HCT116 (cell line): Measurements from ENCODE around the gene TNFSF8. TPM values are rescaled to one million over a fixed set of nuclear protein-coding genes. Genes with fewer than 3 reads are reported as not detected.

ENCODE experiments used
- ATAC-seq: fragments of 200-7000 bp; cut with Tn5 transposase; 2 replicates; pipeline ENCODE4 v1.9.1; 2020; ENCODE audit warnings: mild to moderate bottlenecking, moderate library complexity
- BruUV-seq: library from RNA; stranded (reverse); fragments of 400-500 nt; replicated peaks from 2 replicates; lab custom pipeline; 2021; lab: Mats Ljungman, UMichigan
- CTCF ChIA-PET: fragments of 300-600 bp; sonication (Branson Sonifier 250); formaldehyde crosslinking; loops from one replicate; lab custom pipeline; 2021; ENCODE audit warnings: antibody characterized with exemption; lab: Charles Lee
- POLR2A ChIA-PET: fragments of 300-600, 350-600 bp; sonication (Branson Sonifier 250); formaldehyde crosslinking; loops from one replicate; lab custom pipeline; 2021; ENCODE audit warnings: antibody characterized with exemption; lab: Charles Lee
- RAD21 ChIA-PET, 2 experiments: fragments of 300-600 bp; sonication (Branson Sonifier 250); formaldehyde crosslinking; loops; one replicate each; lab custom pipeline; 2023; ENCODE audit warnings: low total read pairs in 2 of 2; ENCODE audit not compliant: uncharacterized antibody in 2 of 2, unreplicated experiment in 2 of 2, low non-redundant PET in 1 of 2; lab: Charles Lee
- DNase-seq: peaks from one replicate; pipeline ENCODE4 v3.0.0-alpha.2; 2010; ENCODE audit warnings: low read depth, low spot score
- H2AFZ ChIP-seq: fragments of 200-600 bp; shearing (Covaris generic), sonication (generic); 2 replicates; pipeline ENCODE4 v1.6.1; 2017; ENCODE audit warnings: low read depth, mixed run types, mixed read lengths, antibody characterized with exemption, low read length; ENCODE audit not compliant: poor library complexity, severe bottlenecking
- H3K27ac ChIP-seq: 2 replicates; pipeline ENCODE4 v1.5.1; 2012; ENCODE audit warnings: low read depth, low read length
- H3K27me3 ChIP-seq: fragments of 200-600 bp; sonication (generic); 2 replicates; pipeline ENCODE4 v1.6.1; 2016; ENCODE audit warnings: mixed run types, low read length, mixed read lengths; ENCODE audit not compliant: insufficient read depth
- H3K36me3 ChIP-seq, 2 experiments: fragments of 200-500 bp in 1 of 2; fragments of 200-600 bp in 1 of 2; sonication (Bioruptor generic) in 1 of 2; sonication (generic) in 1 of 2; 2 replicates each; pipeline versions ENCODE4 v1.5.1 to v1.6.1; 2014 to 2016; ENCODE audit warnings: low read length in 2 of 2, inconsistent platforms in 1 of 2, mixed read lengths in 1 of 2, mixed run types in 1 of 2; ENCODE audit not compliant: insufficient read depth in 2 of 2, control insufficient read depth in 1 of 2
- H3K4me1 ChIP-seq, 2 experiments: fragments of 200-600 bp in 1 of 2; sonication (generic) in 1 of 2; 2 replicates each; pipeline versions ENCODE4 v1.5.1 to v1.6.1; 2012 to 2017; ENCODE audit warnings: low read length in 2 of 2, inconsistent platforms in 1 of 2, mild to moderate bottlenecking in 1 of 2, mixed read lengths in 1 of 2, mixed run types in 1 of 2, moderate library complexity in 1 of 2; ENCODE audit not compliant: insufficient read depth in 2 of 2, control insufficient read depth in 1 of 2
- H3K4me2 ChIP-seq: fragments of 200-600 bp; sonication (generic); 2 replicates; pipeline ENCODE4 v1.6.1; 2017; ENCODE audit warnings: mixed run types, low read length, mixed read lengths
- H3K4me3 ChIP-seq, 2 experiments: fragments of 200-600 bp in 1 of 2; sonication (generic) in 1 of 2; replicated peaks in 1 of 2; 2 replicates each; pipeline ENCODE4 v1.5.1; 2011 to 2016; ENCODE audit warnings: low read length in 2 of 2, control low read depth in 1 of 2, low read depth in 1 of 2, mild to moderate bottlenecking in 1 of 2, mixed read lengths in 1 of 2, mixed run types in 1 of 2
- H3K79me2 ChIP-seq: fragments of 200-600 bp; sonication (generic); 2 replicates; pipeline ENCODE4 v1.6.1; 2017; ENCODE audit warnings: mild to moderate bottlenecking, mixed run types, low read length, moderate library complexity, mixed read lengths; ENCODE audit not compliant: insufficient read depth
- H3K9ac ChIP-seq: fragments of 200-600 bp; sonication (generic); 2 replicates; pipeline ENCODE4 v1.6.1; 2016; ENCODE audit warnings: low read length, mixed read lengths
- H3K9me2 ChIP-seq: fragments of 200-600 bp; sonication (generic), shearing (Covaris generic); 2 replicates; pipeline ENCODE4 v1.6.1; 2017; ENCODE audit warnings: mixed run types, mild to moderate bottlenecking, moderate library complexity; ENCODE audit not compliant: insufficient read depth
- H3K9me3 ChIP-seq, 2 experiments: fragments of 200-500 bp in 1 of 2; fragments of 200-600 bp in 1 of 2; sonication (Bioruptor generic) in 1 of 2; sonication (generic) in 1 of 2; 2 replicates each; pipeline ENCODE4 v1.6.1; 2014 to 2017; ENCODE audit warnings: low read length in 2 of 2, mixed read lengths in 2 of 2, inconsistent platforms in 1 of 2, low read depth in 1 of 2, mild to moderate bottlenecking in 1 of 2, mixed run types in 1 of 2, moderate library complexity in 1 of 2; ENCODE audit not compliant: control insufficient read depth in 1 of 2, insufficient read depth in 1 of 2
- H4K20me1 ChIP-seq: fragments of 200-600 bp; sonication (generic), shearing (Covaris generic); 2 replicates; pipeline ENCODE4 v1.6.1; 2017; ENCODE audit warnings: mixed run types, mild to moderate bottlenecking, moderate library complexity; ENCODE audit not compliant: insufficient read depth
- ATF3 ChIP-seq: IDR thresholded peaks from 2 replicates; pipeline ENCODE4 v1.6.1; 2012
- CEBPB ChIP-seq: IDR thresholded peaks from 2 replicates; pipeline ENCODE4 v1.6.1; 2012; ENCODE audit warnings: low read depth
- EGR1 ChIP-seq: IDR thresholded peaks from 2 replicates; pipeline ENCODE4 v1.6.1; 2012; ENCODE audit warnings: low read depth
- ELF1 ChIP-seq: IDR thresholded peaks from 2 replicates; pipeline ENCODE4 v1.6.1; 2012; ENCODE audit warnings: low read depth, borderline replicate concordance
- EZH2phosphoT487 ChIP-seq: fragments of 200-600 bp; IDR thresholded peaks from 2 replicates; pipeline ENCODE4 v1.6.1; 2018; ENCODE audit warnings: antibody characterized with exemption, borderline replicate concordance
- FOSL1 ChIP-seq: IDR thresholded peaks from 2 replicates; pipeline ENCODE4 v1.6.1; 2012; ENCODE audit warnings: low read depth
- JUND ChIP-seq: IDR thresholded peaks from 2 replicates; pipeline ENCODE4 v1.6.1; 2012
- POLR2A ChIP-seq: IDR thresholded peaks from 2 replicates; pipeline ENCODE4 v1.7.0; 2011; ENCODE audit warnings: borderline replicate concordance; ENCODE audit not compliant: insufficient read depth, insufficient read length; ENCODE audit errors: extremely low read depth
- POLR2AphosphoS5 ChIP-seq: IDR thresholded peaks from 2 replicates; pipeline ENCODE4 v1.6.1; 2011; ENCODE audit warnings: mild to moderate bottlenecking, low read depth, low read length, moderate library complexity
- SIN3A ChIP-seq: IDR thresholded peaks from 2 replicates; pipeline ENCODE4 v1.6.1; 2012; ENCODE audit warnings: low read depth
- SRF ChIP-seq: IDR thresholded peaks from 2 replicates; pipeline ENCODE4 v1.6.1; 2012; ENCODE audit warnings: low read depth
- TCF7L2 ChIP-seq: IDR thresholded peaks from 2 replicates; pipeline ENCODE4 v1.7.0; 2011; ENCODE audit warnings: borderline replicate concordance, inconsistent platforms; ENCODE audit not compliant: insufficient read depth, insufficient read length; ENCODE audit errors: extremely low read depth
- YY1 ChIP-seq: IDR thresholded peaks from 2 replicates; pipeline ENCODE4 v1.6.1; 2011; ENCODE audit warnings: low read length, low read depth, moderate library complexity, mild to moderate bottlenecking; ENCODE audit not compliant: insufficient replicate concordance; ENCODE audit errors: extremely low read depth
- ZFX ChIP-seq: fragments of 450-650 bp; IDR thresholded peaks from 2 replicates; pipeline ENCODE4 v1.6.1; 2017
- ZNF274 ChIP-seq: fragments of 200-500 bp; sonication (Bioruptor generic); IDR thresholded peaks from 2 replicates; pipeline ENCODE4 v1.6.1; 2014; ENCODE audit warnings: mild to moderate bottlenecking, low read depth, low read length, inconsistent platforms
- intact Hi-C: fragments of 100-400 bp; cut with micrococcal nuclease; formaldehyde crosslinking; loops from 2 replicates; pipeline ENCODE4 v1.10.0; 2022
- total RNA-seq: library from RNA; stranded (reverse); gene quantifications from one replicate; pipeline ENCODE4 v1.2.1, GENCODE V29; 2021; ENCODE audit not compliant: unreplicated experiment
- TF ChIP-seq, protein P1 (sequence below): IDR thresholded peaks from 2 replicates; pipeline ENCODE4 v1.6.1; 2012; ENCODE audit warnings: low read depth
- TF ChIP-seq, protein P2 (sequence below): IDR thresholded peaks from 2 replicates; pipeline ENCODE4 v1.6.1; 2011; ENCODE audit warnings: mild to moderate bottlenecking, low read length, moderate library complexity; ENCODE audit not compliant: insufficient replicate concordance; ENCODE audit errors: extremely low read depth
- TF ChIP-seq, protein P3 (sequence below): IDR thresholded peaks from 2 replicates; pipeline ENCODE4 v1.6.1; 2012

TNFSF8 gene
- total RNA-seq, 1 experiment from 2014 or later, result not detected

DNA sequence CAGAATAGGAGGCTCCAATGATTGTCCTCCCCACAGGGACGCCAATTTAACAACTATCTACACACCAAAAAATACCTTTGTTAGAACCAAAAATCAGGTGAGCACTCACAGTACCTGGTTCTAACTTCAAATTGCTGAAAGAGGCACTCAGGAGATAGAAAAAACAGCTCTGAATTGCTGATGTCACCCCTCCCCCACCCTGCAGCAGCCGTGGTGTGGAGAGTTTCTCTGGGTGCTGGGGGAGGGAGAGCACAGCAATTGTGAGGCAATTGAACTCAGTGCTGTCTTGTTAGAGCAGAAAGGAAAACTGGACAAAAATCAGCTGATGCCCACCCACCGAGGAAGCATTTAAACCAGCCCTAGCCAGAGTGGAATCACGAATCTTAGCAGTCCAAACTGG lies 41.8 kb downstream of the TNFSF8 start:
- H3K79me2 ChIP-seq, result no peaks in the 10 kb centered on the region
- no peaks in the 10 kb centered on the region for H4K20me1 ChIP-seq
- ChIA-PET POLR2A (no interaction called here), RAD21 (no interaction called here), CTCF (interaction anchor here (1.2 kb wide), 1 partner anchor 18 kb away, joined by 3 read pairs; no protein-coding TSS in a partner anchor)
- ATAC-seq (no peak), DNase-seq (no peak)
- H2AFZ ChIP-seq, result no peak overlapping the region
- no peaks in the 10 kb centered on the region for H3K9me2 ChIP-seq
- H3K4me3 ChIP-seq, result no peak overlapping the region
- no peak overlapping the region for H3K27ac ChIP-seq
- no TSS peak for BruUV-seq
- no peaks in the 10 kb centered on the region for H3K4me1 ChIP-seq
- H3K27me3 ChIP-seq, result peaks cover 12% of the 10 kb centered on the region; the same call in 1 of the 2 replicates
- TF ChIP-seq JUND (no peak), POLR2AphosphoS5 (no peak), ATF3 (no peak), SRF (no peak), TCF7L2 (no peak), SIN3A (no peak), CEBPB (no peak), EZH2phosphoT487 (no peak), FOSL1 (no peak), ZFX (no peak), YY1 (no peak), ELF1 (no peak), EGR1 (no peak), ZNF274 (no peak), POLR2A (no peak)
- TF ChIP-seq, protein P1, sequence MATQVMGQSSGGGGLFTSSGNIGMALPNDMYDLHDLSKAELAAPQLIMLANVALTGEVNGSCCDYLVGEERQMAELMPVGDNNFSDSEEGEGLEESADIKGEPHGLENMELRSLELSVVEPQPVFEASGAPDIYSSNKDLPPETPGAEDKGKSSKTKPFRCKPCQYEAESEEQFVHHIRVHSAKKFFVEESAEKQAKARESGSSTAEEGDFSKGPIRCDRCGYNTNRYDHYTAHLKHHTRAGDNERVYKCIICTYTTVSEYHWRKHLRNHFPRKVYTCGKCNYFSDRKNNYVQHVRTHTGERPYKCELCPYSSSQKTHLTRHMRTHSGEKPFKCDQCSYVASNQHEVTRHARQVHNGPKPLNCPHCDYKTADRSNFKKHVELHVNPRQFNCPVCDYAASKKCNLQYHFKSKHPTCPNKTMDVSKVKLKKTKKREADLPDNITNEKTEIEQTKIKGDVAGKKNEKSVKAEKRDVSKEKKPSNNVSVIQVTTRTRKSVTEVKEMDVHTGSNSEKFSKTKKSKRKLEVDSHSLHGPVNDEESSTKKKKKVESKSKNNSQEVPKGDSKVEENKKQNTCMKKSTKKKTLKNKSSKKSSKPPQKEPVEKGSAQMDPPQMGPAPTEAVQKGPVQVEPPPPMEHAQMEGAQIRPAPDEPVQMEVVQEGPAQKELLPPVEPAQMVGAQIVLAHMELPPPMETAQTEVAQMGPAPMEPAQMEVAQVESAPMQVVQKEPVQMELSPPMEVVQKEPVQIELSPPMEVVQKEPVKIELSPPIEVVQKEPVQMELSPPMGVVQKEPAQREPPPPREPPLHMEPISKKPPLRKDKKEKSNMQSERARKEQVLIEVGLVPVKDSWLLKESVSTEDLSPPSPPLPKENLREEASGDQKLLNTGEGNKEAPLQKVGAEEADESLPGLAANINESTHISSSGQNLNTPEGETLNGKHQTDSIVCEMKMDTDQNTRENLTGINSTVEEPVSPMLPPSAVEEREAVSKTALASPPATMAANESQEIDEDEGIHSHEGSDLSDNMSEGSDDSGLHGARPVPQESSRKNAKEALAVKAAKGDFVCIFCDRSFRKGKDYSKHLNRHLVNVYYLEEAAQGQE, result no peak
- TF ChIP-seq, protein P2, sequence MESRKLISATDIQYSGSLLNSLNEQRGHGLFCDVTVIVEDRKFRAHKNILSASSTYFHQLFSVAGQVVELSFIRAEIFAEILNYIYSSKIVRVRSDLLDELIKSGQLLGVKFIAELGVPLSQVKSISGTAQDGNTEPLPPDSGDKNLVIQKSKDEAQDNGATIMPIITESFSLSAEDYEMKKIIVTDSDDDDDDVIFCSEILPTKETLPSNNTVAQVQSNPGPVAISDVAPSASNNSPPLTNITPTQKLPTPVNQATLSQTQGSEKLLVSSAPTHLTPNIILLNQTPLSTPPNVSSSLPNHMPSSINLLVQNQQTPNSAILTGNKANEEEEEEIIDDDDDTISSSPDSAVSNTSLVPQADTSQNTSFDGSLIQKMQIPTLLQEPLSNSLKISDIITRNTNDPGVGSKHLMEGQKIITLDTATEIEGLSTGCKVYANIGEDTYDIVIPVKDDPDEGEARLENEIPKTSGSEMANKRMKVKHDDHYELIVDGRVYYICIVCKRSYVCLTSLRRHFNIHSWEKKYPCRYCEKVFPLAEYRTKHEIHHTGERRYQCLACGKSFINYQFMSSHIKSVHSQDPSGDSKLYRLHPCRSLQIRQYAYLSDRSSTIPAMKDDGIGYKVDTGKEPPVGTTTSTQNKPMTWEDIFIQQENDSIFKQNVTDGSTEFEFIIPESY, result no peak
- TF ChIP-seq, protein P3, sequence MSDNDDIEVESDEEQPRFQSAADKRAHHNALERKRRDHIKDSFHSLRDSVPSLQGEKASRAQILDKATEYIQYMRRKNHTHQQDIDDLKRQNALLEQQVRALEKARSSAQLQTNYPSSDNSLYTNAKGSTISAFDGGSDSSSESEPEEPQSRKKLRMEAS, result no peak
- no peaks in the 10 kb centered on the region for H3K9me3 ChIP-seq
- H3K9ac ChIP-seq, result no peak overlapping the region
- H3K36me3 ChIP-seq, result no peaks in the 10 kb centered on the region
- intact Hi-C loops, result no loop called here
- no peak overlapping the region for H3K4me2 ChIP-seq
